ENCODE data around the gene USP31.

USP31 gene

GRCh38 chr16:23069844-23070243, 79.4 kb downstream of the USP31 start:
- Histone ChIP-seq H3K4me3 (ENCODE audit: low read depth in 1 of 2, low read length in 2 of 2) (no peak overlapping the region), H3K9ac (ENCODE audit: low read depth in 1 of 2, low read length in 2 of 2) (no peak overlapping the region), H3K4me1 (ENCODE audit: control insufficient read depth in 1 of 2, insufficient read depth in 2 of 2, low read length in 2 of 2) (peaks cover 9 to 11% of the 10 kb centered on the region in 2 donors), H3K9me3 (ENCODE audit: control insufficient read depth in 1 of 2, low read length in 2 of 2) (no peaks in the 10 kb centered on the region), H3K27ac (ENCODE audit: low read depth, low read length) (no peak overlapping the region), H3K36me3 (ENCODE audit: control insufficient read depth in 1 of 2, insufficient read depth in 2 of 2, low read length in 2 of 2) (peaks cover 19 to 36% of the 10 kb centered on the region in 2 donors), H3K27me3 (ENCODE audit: control insufficient read depth in 1 of 2, insufficient read depth in 2 of 2, low read length in 2 of 2) (no peaks in the 10 kb centered on the region)

- Histone ChIP-seq H3K4me1 (ENCODE audit: control insufficient read depth in 1 of 2, insufficient read depth in 2 of 2, low read length in 2 of 2) (peaks cover 9 to 11% of the 10 kb centered on the region in 2 donors), H3K4me3 (ENCODE audit: low read depth in 1 of 2, low read length in 2 of 2) (no peak overlapping the region), H3K9me3 (ENCODE audit: control insufficient read depth in 1 of 2, low read length in 2 of 2) (no peaks in the 10 kb centered on the region), H3K27ac (ENCODE audit: low read depth, low read length) (no peak overlapping the region), H3K9ac (ENCODE audit: low read depth in 1 of 2, low read length in 2 of 2) (no peak overlapping the region), H3K36me3 (ENCODE audit: control insufficient read depth in 1 of 2, insufficient read depth in 2 of 2, low read length in 2 of 2) (peaks cover 19 to 32% of the 10 kb centered on the region in 2 donors), H3K27me3 (ENCODE audit: control insufficient read depth in 1 of 2, insufficient read depth in 2 of 2, low read length in 2 of 2) (no peaks in the 10 kb centered on the region)
These were observed 81.0 kb downstream of the USP31 start for GRCh38 chr16:23068079-23068736.

- no peaks in the 10 kb centered on the region for H3K27me3 ChIP-seq (ENCODE audit: control insufficient read depth in 1 of 2, insufficient read depth in 2 of 2, low read length in 2 of 2)
- no peak overlapping the region for H3K4me3 ChIP-seq (ENCODE audit: low read depth in 1 of 2, low read length in 2 of 2)
- H3K27ac ChIP-seq (ENCODE audit: low read depth, low read length), result no peak overlapping the region
These were observed 82.6 kb downstream of the USP31 start for GRCh38 chr16:23066676-23067075.

GRCh38 chr16:23064639-23065038, 84.6 kb downstream of the USP31 start:
- H3K4me1 ChIP-seq (ENCODE audit: control insufficient read depth in 1 of 2, insufficient read depth in 2 of 2, low read length in 2 of 2), result peaks cover 0 to 2% of the 10 kb centered on the region in 2 donors
- H3K27ac ChIP-seq (ENCODE audit: low read depth, low read length), result no peak overlapping the region
- no peaks in the 10 kb centered on the region for H3K9me3 ChIP-seq (ENCODE audit: control insufficient read depth in 1 of 2, low read length in 2 of 2)
- H3K36me3 ChIP-seq (ENCODE audit: control insufficient read depth in 1 of 2, insufficient read depth in 2 of 2, low read length in 2 of 2), result peaks cover 14 to 20% of the 10 kb centered on the region in 2 donors
- no peak overlapping the region for H3K9ac ChIP-seq (ENCODE audit: low read depth in 1 of 2, low read length in 2 of 2)
- H3K4me3 ChIP-seq (ENCODE audit: low read depth in 1 of 2, low read length in 2 of 2), result no peak overlapping the region
- no peaks in the 10 kb centered on the region for H3K27me3 ChIP-seq (ENCODE audit: control insufficient read depth in 1 of 2, insufficient read depth in 2 of 2, low read length in 2 of 2)

More at GRCh38 chr16:23066676-23067075, 82.6 kb downstream of the USP31 start:
- Histone ChIP-seq H3K4me1 (ENCODE audit: control insufficient read depth in 1 of 2, insufficient read depth in 2 of 2, low read length in 2 of 2) (peaks cover 4 to 5% of the 10 kb centered on the region in 2 donors), H3K9me3 (ENCODE audit: control insufficient read depth in 1 of 2, low read length in 2 of 2) (no peaks in the 10 kb centered on the region), H3K36me3 (ENCODE audit: control insufficient read depth in 1 of 2, insufficient read depth in 2 of 2, low read length in 2 of 2) (peaks cover 19 to 32% of the 10 kb centered on the region in 2 donors), H3K9ac (ENCODE audit: low read depth in 1 of 2, low read length in 2 of 2) (no peak overlapping the region)

- no peaks in the 10 kb centered on the region for H3K9me3 ChIP-seq (ENCODE audit: control insufficient read depth in 1 of 2, low read length in 2 of 2)
- H3K27ac ChIP-seq (ENCODE audit: low read depth, low read length), result no peak overlapping the region
These were observed 86.7 kb downstream of the USP31 start for GRCh38 chr16:23062524-23062923.

GRCh38 chr16:23061669-23062068, 87.6 kb downstream of the USP31 start:
- peaks cover 0 to 4% of the 10 kb centered on the region in 2 donors for H3K27me3 ChIP-seq (ENCODE audit: control insufficient read depth in 1 of 2, insufficient read depth in 2 of 2, low read length in 2 of 2)
- H3K36me3 ChIP-seq (ENCODE audit: control insufficient read depth in 1 of 2, insufficient read depth in 2 of 2, low read length in 2 of 2), result no peaks in the 10 kb centered on the region
- H3K27ac ChIP-seq (ENCODE audit: low read depth, low read length), result no peak overlapping the region
- H3K9ac ChIP-seq (ENCODE audit: low read depth in 1 of 2, low read length in 2 of 2), result no peak overlapping the region
- peaks cover 0 to 2% of the 10 kb centered on the region in 2 donors for H3K4me1 ChIP-seq (ENCODE audit: control insufficient read depth in 1 of 2, insufficient read depth in 2 of 2, low read length in 2 of 2)
- H3K4me3 ChIP-seq (ENCODE audit: low read depth in 1 of 2, low read length in 2 of 2), result no peak overlapping the region
- no peaks in the 10 kb centered on the region for H3K9me3 ChIP-seq (ENCODE audit: control insufficient read depth in 1 of 2, low read length in 2 of 2)

More at GRCh38 chr16:23062524-23062923, 86.7 kb downstream of the USP31 start:
- peaks cover 0 to 1% of the 10 kb centered on the region in 2 donors for H3K36me3 ChIP-seq (ENCODE audit: control insufficient read depth in 1 of 2, insufficient read depth in 2 of 2, low read length in 2 of 2)
- H3K4me1 ChIP-seq (ENCODE audit: control insufficient read depth in 1 of 2, insufficient read depth in 2 of 2, low read length in 2 of 2), result peaks cover 0 to 2% of the 10 kb centered on the region in 2 donors
- no peak overlapping the region for H3K9ac ChIP-seq (ENCODE audit: low read depth in 1 of 2, low read length in 2 of 2)
- H3K27me3 ChIP-seq (ENCODE audit: control insufficient read depth in 1 of 2, insufficient read depth in 2 of 2, low read length in 2 of 2), result peaks cover 0 to 4% of the 10 kb centered on the region in 2 donors
- H3K4me3 ChIP-seq (ENCODE audit: low read depth in 1 of 2, low read length in 2 of 2), result no peak overlapping the region

- Histone ChIP-seq H3K9me3 (ENCODE audit: control insufficient read depth in 1 of 2, low read length in 2 of 2) (no peaks in the 10 kb centered on the region), H3K4me1 (ENCODE audit: control insufficient read depth in 1 of 2, insufficient read depth in 2 of 2, low read length in 2 of 2) (peaks cover 0 to 2% of the 10 kb centered on the region in 2 donors), H3K4me3 (ENCODE audit: low read depth in 1 of 2, low read length in 2 of 2) (no peak overlapping the region), H3K36me3 (ENCODE audit: control insufficient read depth in 1 of 2, insufficient read depth in 2 of 2, low read length in 2 of 2) (no peaks in the 10 kb centered on the region), H3K27ac (ENCODE audit: low read depth, low read length) (no peak overlapping the region), H3K9ac (ENCODE audit: low read depth in 1 of 2, low read length in 2 of 2) (no peak overlapping the region), H3K27me3 (ENCODE audit: control insufficient read depth in 1 of 2, insufficient read depth in 2 of 2, low read length in 2 of 2) (peaks cover 0 to 4% of the 10 kb centered on the region in 2 donors)
These were observed 88.6 kb downstream of the USP31 start for GRCh38 chr16:23060458-23061320.

- Histone ChIP-seq H3K9ac (ENCODE audit: low read depth in 1 of 2, low read length in 2 of 2) (no peak overlapping the region), H3K27me3 (ENCODE audit: control insufficient read depth in 1 of 2, insufficient read depth in 2 of 2, low read length in 2 of 2) (peaks cover 0 to 4% of the 10 kb centered on the region in 2 donors), H3K9me3 (ENCODE audit: control insufficient read depth in 1 of 2, low read length in 2 of 2) (no peaks in the 10 kb centered on the region), H3K27ac (ENCODE audit: low read depth, low read length) (no peak overlapping the region), H3K4me1 (ENCODE audit: control insufficient read depth in 1 of 2, insufficient read depth in 2 of 2, low read length in 2 of 2) (peaks cover 0 to 2% of the 10 kb centered on the region in 2 donors), H3K36me3 (ENCODE audit: control insufficient read depth in 1 of 2, insufficient read depth in 2 of 2, low read length in 2 of 2) (no peaks in the 10 kb centered on the region), H3K4me3 (ENCODE audit: low read depth in 1 of 2, low read length in 2 of 2) (no peak overlapping the region)
These were observed 89.8 kb downstream of the USP31 start for GRCh38 chr16:23059433-23059832.

GRCh38 chr16:23058576-23058975, 90.7 kb downstream of the USP31 start:
- H3K27ac ChIP-seq (ENCODE audit: low read depth, low read length), result no peak overlapping the region
- no peaks in the 10 kb centered on the region for H3K36me3 ChIP-seq (ENCODE audit: control insufficient read depth in 1 of 2, insufficient read depth in 2 of 2, low read length in 2 of 2)
- H3K4me3 ChIP-seq (ENCODE audit: low read depth in 1 of 2, low read length in 2 of 2), result no peak overlapping the region
- H3K27me3 ChIP-seq (ENCODE audit: control insufficient read depth in 1 of 2, insufficient read depth in 2 of 2, low read length in 2 of 2), result peaks cover 0 to 4% of the 10 kb centered on the region in 2 donors
- H3K9me3 ChIP-seq (ENCODE audit: control insufficient read depth in 1 of 2, low read length in 2 of 2), result no peaks in the 10 kb centered on the region
- peaks cover 0 to 2% of the 10 kb centered on the region in 2 donors for H3K4me1 ChIP-seq (ENCODE audit: control insufficient read depth in 1 of 2, insufficient read depth in 2 of 2, low read length in 2 of 2)
- no peak overlapping the region for H3K9ac ChIP-seq (ENCODE audit: low read depth in 1 of 2, low read length in 2 of 2)

GRCh38 chr16:23057013-23057596, 92.1 kb downstream of the USP31 start:
- Histone ChIP-seq H3K4me3 (ENCODE audit: low read depth in 1 of 2, low read length in 2 of 2) (no peak overlapping the region), H3K36me3 (ENCODE audit: control insufficient read depth in 1 of 2, insufficient read depth in 2 of 2, low read length in 2 of 2) (no peaks in the 10 kb centered on the region), H3K27me3 (ENCODE audit: control insufficient read depth in 1 of 2, insufficient read depth in 2 of 2, low read length in 2 of 2) (peaks cover 0 to 12% of the 10 kb centered on the region in 2 donors), H3K9me3 (ENCODE audit: control insufficient read depth in 1 of 2, low read length in 2 of 2) (no peaks in the 10 kb centered on the region), H3K27ac (ENCODE audit: low read depth, low read length) (no peak overlapping the region), H3K9ac (ENCODE audit: low read depth in 1 of 2, low read length in 2 of 2) (no peak overlapping the region), H3K4me1 (ENCODE audit: control insufficient read depth in 1 of 2, insufficient read depth in 2 of 2, low read length in 2 of 2) (peaks cover 0 to 2% of the 10 kb centered on the region in 2 donors)

Measured in duodenal mucosa (tissue), 2 donors.